IPS-15b (cell line): ENCODE results near the gene LIN37.

Source experiments
- H3K27me3 ChIP-seq: one replicate; pipeline ENCODE4 v1.6.1; 2013; ENCODE audit warnings: low read length; ENCODE audit not compliant: control insufficient read depth, insufficient read depth
- H3K36me3 ChIP-seq: one replicate; pipeline ENCODE4 v1.6.1; 2013; ENCODE audit warnings: low read length; ENCODE audit not compliant: control insufficient read depth, insufficient read depth
- H3K4me1 ChIP-seq: one replicate; pipeline ENCODE4 v1.6.1; 2013; ENCODE audit warnings: mild to moderate bottlenecking, low read length; ENCODE audit not compliant: control insufficient read depth, insufficient read depth
- H3K4me3 ChIP-seq: one replicate; pipeline ENCODE4 v1.5.1; 2013; ENCODE audit warnings: low read depth, low read length
- H3K9ac ChIP-seq: one replicate; pipeline ENCODE4 v1.6.1; 2013; ENCODE audit warnings: low read depth, mild to moderate bottlenecking, low read length
- H3K9me3 ChIP-seq: one replicate; pipeline ENCODE4 v1.6.1; 2013; ENCODE audit warnings: mild to moderate bottlenecking, low read length; ENCODE audit not compliant: control insufficient read depth, insufficient read depth

LIN37 gene

GRCh38 chr19:35786299-35787160, 38.2 kb downstream of the LIN37 start:
- H3K27me3 ChIP-seq = no peaks in the 10 kb centered on the region
- H3K9me3 ChIP-seq = no peaks in the 10 kb centered on the region
- no peak overlapping the region for H3K4me3 ChIP-seq
- H3K9ac ChIP-seq = no peak overlapping the region
- no peaks in the 10 kb centered on the region for H3K36me3 ChIP-seq
- H3K4me1 ChIP-seq = peaks cover under 1% of the 10 kb centered on the region

GRCh38 chr19:35787227-35787799, 38.9 kb downstream of the LIN37 start:
- Histone ChIP-seq H3K36me3 (no peaks in the 10 kb centered on the region), H3K9ac (no peak overlapping the region), H3K27me3 (no peaks in the 10 kb centered on the region), H3K4me3 (no peak overlapping the region), H3K4me1 (no peaks in the 10 kb centered on the region), H3K9me3 (no peaks in the 10 kb centered on the region)

- Histone ChIP-seq H3K9ac (no peak overlapping the region), H3K36me3 (no peaks in the 10 kb centered on the region), H3K27me3 (no peaks in the 10 kb centered on the region), H3K9me3 (no peaks in the 10 kb centered on the region), H3K4me1 (no peaks in the 10 kb centered on the region), H3K4me3 (no peak overlapping the region)
These were observed 40.0 kb downstream of the LIN37 start for GRCh38 chr19:35788205-35788960.

- Histone ChIP-seq H3K9me3 (no peaks in the 10 kb centered on the region), H3K36me3 (no peaks in the 10 kb centered on the region), H3K9ac (no peak overlapping the region), H3K4me3 (no peak overlapping the region), H3K4me1 (no peaks in the 10 kb centered on the region), H3K27me3 (no peaks in the 10 kb centered on the region)
These were observed 41.0 kb downstream of the LIN37 start for GRCh38 chr19:35789195-35789977.

DNA sequence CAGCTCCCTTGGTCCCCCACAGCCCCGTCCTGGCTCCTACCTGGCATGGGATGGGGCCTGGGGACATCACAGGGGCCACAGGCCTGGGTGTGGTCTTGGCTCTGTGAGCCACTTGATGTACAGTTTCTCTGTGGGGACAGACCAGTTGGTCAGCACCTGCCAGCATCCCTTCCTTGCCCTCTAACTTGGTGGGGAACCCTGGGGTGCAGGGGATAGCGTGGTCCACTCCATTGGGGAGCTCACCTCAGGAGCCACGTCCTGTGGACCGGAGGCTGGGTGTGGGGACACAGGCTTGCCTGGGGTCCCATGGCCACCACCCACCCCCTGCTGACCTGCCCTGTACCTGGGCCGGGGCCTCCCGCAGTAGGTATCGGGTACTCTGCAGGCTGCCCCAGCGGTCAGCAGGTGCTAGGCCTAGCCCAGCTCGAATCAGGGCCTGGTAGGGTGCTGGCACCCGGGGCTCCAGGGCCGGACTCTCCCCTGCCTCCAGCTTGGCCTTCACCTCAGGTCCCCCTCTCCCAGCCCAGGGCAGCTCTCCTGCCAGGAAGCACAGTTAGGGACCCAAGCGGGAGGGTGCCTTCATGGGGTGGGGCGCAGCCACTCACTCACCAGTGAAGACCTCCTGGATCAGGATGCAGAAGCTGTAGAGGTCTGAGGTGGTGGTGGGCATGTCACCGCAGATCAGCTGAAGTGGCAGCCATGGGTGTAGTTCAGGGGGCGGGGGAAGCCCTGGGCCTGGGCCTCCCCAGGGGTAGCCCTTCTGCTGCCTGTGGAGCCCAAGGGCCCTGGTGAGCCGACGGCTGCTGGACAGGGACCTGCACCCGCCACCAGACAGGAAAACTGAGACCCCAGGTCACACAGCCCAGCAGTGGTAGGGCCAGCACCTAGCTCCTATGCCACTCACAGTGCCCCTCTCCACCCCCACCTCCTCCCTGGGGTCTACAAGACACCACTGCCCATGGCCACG, 41.9 kb downstream of the LIN37 start:
- no peaks in the 10 kb centered on the region for H3K4me1 ChIP-seq
- H3K4me3 ChIP-seq = no peak overlapping the region
- H3K9ac ChIP-seq = no peak overlapping the region

DNA sequence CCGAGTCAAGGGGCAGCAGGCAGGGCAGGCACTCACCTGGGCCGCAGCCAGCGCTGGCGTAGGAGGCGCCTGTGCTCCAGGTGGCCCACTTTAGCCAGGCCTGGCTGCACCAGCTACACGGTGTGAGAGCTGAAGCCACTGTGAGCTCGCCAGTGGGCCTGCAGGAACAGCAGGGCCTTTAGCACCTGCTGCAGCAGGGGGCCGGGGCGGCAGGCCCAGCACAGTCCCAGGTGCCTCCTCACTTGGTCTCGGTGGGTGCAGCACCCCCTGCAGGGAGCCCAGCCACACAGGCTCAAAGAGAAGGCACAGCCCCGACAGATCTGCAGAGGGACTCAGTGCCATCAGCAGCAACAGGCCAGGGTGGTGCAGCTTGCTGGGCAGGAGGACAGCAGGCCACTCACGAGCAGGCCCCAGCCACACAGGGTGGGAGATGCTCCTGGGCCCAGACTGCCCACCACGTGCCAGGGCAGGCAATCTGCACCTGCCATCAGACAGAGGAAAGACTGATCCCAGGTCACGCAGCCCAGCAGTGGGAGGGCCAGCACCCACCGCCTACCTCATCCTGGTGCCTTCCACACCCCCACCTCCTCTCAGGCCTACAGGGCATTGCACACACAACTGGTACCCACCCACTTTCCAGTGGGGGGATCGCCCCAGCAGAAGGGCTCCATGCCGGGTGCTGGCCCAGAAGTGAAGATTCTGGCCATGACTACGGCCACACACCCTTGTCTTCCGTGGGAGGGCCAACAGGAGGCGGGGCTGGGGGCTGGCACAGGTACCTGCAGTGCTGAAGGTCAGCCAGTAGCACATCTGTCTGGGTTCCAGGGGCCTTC, 42.8 kb downstream of the LIN37 start:
- H3K36me3 ChIP-seq = no peaks in the 10 kb centered on the region
- no peaks in the 10 kb centered on the region for H3K9me3 ChIP-seq
- H3K4me1 ChIP-seq = no peaks in the 10 kb centered on the region
- no peak overlapping the region for H3K4me3 ChIP-seq
- peaks cover 6% of the 10 kb centered on the region for H3K27me3 ChIP-seq
- no peak overlapping the region for H3K9ac ChIP-seq

More for the DNA sequence above, 41.9 kb downstream of the LIN37 start:
- Histone ChIP-seq H3K27me3 (no peaks in the 10 kb centered on the region), H3K9me3 (no peaks in the 10 kb centered on the region), H3K36me3 (no peaks in the 10 kb centered on the region)

DNA sequence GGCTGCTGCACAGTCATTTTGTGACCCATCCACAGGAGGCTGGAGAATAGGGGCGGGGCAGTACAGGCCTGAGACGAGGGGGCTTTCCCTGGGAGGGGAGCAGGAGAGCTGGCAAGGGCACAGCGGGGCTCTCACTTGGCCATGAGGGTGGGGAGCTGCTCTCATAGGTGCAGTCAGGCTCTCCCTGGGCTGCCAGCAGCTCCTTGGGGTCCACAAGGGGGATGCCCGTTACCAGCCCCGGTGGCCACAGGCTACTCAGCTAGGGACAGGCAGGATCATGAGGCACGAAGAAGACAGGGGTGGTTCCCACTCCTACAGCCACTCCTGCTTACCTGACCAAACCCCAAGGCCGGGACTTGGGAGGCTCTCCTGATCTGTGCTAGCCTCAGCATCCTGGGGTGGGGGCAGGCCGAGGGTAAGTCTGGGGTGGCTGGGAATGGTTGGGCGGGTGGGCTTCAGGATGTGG, 43.5 kb downstream of the LIN37 start:
- H3K4me3 ChIP-seq = no peak overlapping the region
- H3K4me1 ChIP-seq = no peaks in the 10 kb centered on the region
- no peaks in the 10 kb centered on the region for H3K36me3 ChIP-seq
- no peak overlapping the region for H3K9ac ChIP-seq
- H3K27me3 ChIP-seq = peaks cover 13% of the 10 kb centered on the region
- no peaks in the 10 kb centered on the region for H3K9me3 ChIP-seq

DNA sequence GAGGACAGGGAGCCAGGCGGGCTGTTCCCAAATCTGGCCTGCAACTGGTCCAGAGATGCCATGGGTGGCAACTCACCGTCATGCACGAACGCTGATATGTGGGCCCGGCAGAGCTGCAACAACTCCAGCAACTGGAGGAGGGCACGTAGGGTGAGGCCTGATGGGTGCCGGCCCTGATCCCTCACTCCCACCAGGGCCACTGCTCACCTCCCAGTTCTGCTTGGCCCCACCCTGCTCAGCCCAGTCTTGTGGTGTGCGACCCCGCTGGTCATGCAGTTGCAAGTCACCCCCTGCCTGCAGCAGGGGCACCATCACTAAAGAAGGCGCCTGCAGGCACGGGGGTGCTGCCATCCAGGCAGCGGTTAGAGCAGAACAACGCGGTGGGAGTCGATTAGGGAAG, 43.9 kb downstream of the LIN37 start:
- H3K36me3 ChIP-seq = no peaks in the 10 kb centered on the region
- no peaks in the 10 kb centered on the region for H3K9me3 ChIP-seq
- H3K4me3 ChIP-seq = no peak overlapping the region
- H3K4me1 ChIP-seq = no peaks in the 10 kb centered on the region
- H3K9ac ChIP-seq = no peak overlapping the region
- H3K27me3 ChIP-seq = peaks cover 18% of the 10 kb centered on the region

GRCh38 chr19:35792888-35793287, 44.5 kb downstream of the LIN37 start:
- peaks cover 22% of the 10 kb centered on the region for H3K27me3 ChIP-seq
- H3K9ac ChIP-seq = no peak overlapping the region
- no peaks in the 10 kb centered on the region for H3K36me3 ChIP-seq
- no peaks in the 10 kb centered on the region for H3K4me1 ChIP-seq
- H3K4me3 ChIP-seq = no peak overlapping the region
- no peaks in the 10 kb centered on the region for H3K9me3 ChIP-seq
